HG02798 (cell line): Measurements from ENCODE around the gene PDZK1IP1.
"Not testable (repeated sequence)": the region's sequence is repeated elsewhere in the genome, so short reads cannot be mapped to it uniquely, and the experiment has no call there.

Source experiments
- ATAC-seq: cut with Tn5 transposase; IDR thresholded peaks from one replicate; pipeline ENCODE4 v1.9.1; 2021; ENCODE audit warnings: mild to moderate bottlenecking; ENCODE audit not compliant: unreplicated experiment, poor library complexity

PDZK1IP1 gene

DNA sequence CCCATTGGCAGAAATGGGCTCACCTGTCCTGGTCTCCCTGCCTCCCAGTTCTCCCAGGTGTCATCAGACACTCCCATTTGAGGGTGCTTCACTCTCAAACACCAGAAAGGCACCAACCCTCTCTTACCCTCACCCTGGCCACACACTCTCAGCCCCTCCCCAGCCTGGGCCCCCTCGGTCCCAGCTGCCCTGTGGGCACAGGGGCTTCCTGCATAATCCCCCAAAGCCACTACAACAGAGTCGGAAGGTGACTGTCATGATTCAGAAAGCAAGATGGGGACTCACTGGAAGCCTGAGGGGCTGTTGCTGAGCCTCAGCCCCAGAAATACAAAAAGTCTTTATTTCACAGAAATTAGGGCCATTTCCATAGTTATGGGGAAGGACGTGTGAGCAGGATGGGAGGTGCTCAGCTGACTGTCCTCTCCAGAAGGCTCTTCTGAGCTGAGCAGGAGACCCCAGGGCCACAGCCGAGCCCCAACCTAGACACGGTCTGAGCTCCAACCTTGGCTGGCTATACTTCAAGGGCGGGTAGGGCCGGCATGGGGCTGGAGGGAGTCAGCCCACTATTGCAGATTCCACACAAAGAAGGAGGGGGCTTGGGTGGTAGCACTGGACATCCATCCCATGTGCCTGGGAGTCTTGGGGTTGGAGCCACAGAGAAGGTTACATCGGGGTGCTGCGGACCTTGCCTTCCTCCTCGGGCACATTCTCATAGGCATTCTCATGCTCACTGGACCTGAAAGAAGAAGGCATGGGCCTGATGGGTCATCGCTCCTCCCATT is 6.3 kb downstream of the PDZK1IP1 start:
- ATAC-seq, result no peak

GRCh38 chr1:47182676-47183235 is 7.1 kb downstream of the PDZK1IP1 start:
- ATAC-seq, result no peak

- ATAC-seq, result no peak
These were observed 7.7 kb downstream of the PDZK1IP1 start for GRCh38 chr1:47181955-47182675.

GRCh38 chr1:47181095-47181954 is 8.5 kb downstream of the PDZK1IP1 start:
- ATAC-seq, result no peak

GRCh38 chr1:47180603-47181094 is 9.2 kb downstream of the PDZK1IP1 start:
- ATAC-seq, result no peak

DNA sequence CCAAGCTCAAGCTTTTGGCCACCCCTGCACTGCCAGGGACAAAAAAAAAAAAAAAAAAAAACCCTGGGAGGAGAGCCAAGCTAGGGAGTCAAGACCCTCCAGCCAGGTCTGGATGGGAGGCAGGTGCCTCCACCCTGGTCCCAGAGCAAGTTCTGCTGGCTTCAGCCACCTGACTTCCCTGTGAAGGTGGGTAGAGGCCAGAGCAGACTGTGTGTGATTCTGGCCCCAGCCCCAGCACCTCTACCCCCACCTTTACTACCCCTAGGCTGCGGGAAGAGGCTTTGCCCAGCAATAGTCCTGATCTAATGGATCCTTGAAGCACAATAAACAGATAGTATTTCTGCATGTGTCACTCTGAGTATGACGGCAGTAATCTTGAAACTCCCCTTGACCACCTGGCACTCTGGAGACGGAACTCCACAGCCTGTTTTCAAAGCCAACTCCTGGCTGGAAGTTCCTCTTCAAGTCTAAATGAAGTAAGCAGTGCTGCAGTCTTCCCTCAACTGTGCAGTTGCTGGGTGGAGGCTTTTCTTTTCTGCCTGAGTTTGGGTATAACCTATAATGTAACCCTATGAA is 9.8 kb downstream of the PDZK1IP1 start:
- ATAC-seq, result no peak

DNA sequence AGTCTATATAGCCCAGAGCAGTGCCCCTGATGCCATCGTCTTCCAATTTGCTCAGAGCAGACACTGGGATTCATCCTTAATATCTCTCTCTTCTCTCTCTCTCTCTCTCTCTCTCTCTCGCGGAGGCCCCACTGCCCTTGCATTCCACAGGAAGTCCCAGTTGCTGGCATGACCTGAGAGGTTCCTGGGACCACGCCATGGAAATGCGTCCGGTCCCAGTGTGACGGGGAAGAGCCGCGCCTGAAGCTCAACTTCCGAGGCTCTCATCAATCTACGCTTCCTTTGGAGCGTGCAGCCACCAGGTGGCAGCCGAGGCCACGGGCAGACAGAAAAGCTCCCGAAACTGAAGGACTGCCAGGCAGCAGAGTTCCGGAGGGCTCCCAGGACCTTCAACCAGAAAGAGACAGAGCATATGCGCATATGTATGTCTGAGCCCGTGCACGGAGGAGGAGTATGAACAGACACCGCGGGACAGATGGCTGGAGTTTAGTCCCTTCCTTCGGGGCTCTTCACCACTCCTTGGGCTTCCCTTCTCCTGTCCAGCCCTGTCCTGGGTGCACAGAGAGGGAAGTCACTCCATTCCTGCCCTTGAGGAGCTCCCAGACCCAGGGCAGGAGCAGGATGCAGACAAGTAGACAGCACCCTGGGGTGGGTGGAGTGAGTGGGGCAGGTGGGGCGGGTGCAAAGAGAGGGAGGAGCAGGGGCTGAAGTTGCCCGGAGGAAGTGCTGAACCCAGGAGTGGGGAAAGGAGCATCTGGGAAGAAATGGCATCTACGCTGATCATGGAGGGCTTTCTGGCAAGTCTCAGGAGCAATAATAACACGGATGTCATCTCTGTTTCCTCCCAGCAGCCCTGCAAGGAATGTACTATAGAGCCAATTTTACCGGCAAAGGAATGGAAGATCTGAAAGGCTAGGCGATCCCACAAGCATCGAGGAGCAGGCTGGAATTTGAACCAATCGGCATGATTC is 10.5 kb downstream of the PDZK1IP1 start:
- peak; percentile 86 for ATAC-seq

DNA sequence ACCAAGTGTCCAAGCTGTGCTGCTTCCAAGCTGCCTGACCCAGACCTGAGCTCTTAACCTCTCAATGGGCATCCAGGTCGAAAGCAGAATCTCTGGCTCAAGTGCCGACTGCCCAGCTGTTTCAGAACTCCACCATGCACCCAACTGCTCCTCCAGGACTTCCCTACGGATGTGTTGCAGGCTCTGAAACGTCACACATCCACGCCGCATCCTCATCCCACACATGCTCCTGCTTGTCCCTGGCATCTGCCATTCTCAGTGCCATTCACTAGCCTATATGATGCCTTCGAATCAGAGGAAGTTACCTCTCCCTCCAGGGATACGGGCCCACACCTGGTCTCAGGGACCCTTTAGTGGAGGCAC is 11.2 kb downstream of the PDZK1IP1 start:
- no peak for ATAC-seq

DNA sequence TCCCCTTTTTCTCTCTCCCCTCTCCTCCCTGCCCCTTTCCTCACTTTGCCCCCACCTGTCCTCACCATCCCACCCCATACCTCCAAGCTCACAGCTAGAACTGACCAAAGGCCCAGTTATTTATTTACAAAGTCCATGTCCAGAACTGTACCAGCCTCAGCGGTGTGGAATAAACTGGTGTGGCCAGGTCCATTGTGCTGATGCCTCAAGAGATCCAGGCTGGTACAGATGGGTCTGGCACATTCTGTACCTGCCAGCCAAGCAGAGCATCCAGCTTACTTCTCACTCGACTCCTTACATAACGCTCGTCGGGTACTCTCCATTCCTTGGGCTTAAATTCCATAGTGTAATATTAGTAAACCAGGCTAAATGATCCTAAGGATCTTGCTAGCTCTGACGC is 11.8 kb downstream of the PDZK1IP1 start:
- no peak for ATAC-seq

DNA sequence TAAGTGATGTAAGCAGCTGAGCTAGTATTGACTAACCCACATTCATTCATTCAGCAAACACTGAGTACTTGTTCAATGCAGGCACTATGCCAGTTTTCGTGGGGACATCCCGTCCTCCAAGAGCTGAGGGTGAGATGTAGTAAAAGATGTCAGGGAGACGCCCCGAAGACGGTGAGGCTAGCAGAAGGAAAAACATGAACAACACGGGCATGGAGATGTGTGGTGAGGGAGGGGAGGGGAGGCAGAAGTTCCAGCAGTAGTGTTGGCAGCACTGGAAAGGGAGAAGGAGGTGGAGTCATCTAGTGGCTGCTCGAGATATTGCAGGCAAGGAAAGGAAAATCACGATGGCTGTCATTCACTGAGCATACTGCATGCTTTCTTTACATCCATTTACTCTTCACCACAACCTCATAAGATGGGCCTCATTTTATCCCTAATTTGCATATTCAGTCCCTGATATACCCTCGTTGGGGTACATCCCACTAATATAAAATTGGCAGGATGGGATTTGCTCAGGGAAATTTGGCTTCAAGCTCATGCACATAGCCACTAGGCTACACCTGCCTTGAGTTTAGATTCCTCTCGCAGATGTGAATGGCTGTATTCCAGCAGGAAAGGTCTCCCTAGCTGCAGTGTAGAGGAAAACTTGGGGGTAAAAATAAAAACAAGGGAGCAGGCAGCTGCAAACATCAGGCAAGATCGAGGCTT is 14.5 kb downstream of the PDZK1IP1 start:
- no peak for ATAC-seq

GRCh38 chr1:47174656-47175020 is 15.2 kb downstream of the PDZK1IP1 start:
- no peak for ATAC-seq

- ATAC-seq, result no peak
These were observed 17.1 kb downstream of the PDZK1IP1 start for GRCh38 chr1:47172782-47173181.

- no peak for ATAC-seq
These were observed 25.3 kb downstream of the PDZK1IP1 start for GRCh38 chr1:47164552-47164951.

DNA sequence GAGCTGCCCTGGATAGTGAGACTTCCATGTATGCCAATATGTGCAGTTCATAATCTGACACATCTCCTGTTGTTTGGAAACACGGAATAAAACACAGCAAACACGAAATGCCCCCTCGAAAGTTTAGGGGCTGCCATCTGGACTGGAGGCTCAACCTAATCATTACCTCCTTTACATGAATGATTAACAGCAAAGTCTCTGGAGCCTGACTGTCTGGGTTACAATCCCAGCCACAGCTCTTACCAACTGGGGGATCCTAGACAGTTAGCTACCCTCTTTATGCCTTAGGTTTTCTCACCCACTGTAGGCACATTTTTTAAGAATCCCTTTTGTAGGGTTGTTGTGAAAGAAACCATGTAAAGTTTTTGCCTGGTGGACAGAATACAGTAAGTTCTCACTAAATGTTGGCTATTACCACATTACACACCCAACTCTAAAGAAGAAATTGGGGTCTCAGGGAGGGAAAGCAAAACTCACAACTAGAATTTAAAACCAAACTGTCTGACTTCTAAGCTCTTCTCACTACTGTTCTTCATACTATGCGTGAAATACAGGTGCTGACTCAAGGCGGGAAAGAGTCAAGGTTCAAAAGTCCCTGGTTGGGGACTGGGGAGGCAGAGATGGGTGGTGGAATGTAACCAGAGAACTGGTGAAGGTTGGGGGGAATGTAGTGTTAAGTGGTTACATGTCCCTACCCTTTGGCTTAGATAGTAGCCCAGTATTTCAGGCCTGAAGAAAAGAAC is 28.4 kb downstream of the PDZK1IP1 start:
- no peak for ATAC-seq

- no peak for ATAC-seq
These were observed 29.1 kb downstream of the PDZK1IP1 start for GRCh38 chr1:47160716-47161115.

- not testable (repeated sequence) for ATAC-seq
These were observed 31.9 kb downstream of the PDZK1IP1 start for GRCh38 chr1:47157957-47158356.

DNA sequence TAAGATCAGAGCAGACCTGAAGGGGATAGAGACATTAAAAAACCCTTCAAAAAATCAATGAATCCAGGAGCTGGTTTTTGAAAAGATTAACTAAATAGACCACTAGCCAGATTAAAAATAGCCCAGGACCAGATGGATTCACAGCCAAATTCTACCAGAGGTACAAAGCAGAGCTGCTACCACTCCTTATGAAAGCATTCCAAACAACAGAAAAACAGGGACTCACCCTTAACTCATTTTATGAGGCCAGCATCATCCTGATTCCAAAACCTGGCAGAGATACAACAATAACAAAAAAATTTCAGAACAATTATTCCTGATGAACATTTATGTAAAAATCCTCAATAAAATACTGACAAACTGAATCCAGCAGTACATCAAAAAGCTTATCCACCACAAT is 33.4 kb downstream of the PDZK1IP1 start:
- ATAC-seq, result not testable (repeated sequence)

DNA sequence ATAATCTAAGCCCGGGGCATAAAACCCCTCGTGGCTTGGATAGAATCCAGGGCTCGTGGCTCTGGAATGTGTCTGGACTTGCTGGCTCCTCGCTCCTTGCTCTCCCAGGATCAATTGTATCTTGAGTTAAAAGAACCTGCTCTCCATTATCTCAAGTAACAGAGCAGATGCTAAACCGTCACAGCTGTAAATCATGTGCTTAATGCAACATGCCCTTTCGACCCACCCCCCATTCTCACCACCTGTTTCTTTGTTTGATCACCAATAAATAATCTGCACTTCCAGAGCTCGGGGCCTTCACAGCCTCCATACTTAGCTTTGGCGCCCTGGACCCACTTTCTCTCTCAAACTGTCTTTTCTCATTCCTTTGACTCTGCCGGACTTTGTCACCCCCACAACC is 40.7 kb downstream of the PDZK1IP1 start:
- not testable (repeated sequence) for ATAC-seq
